HepG2 (cell line): Measurements from ENCODE around the gene WDR81. TPM values are rescaled to one million over a fixed set of nuclear protein-coding genes. Genes with fewer than 3 reads are reported as not detected.

Experiments used
- FOXO4 ChIP-seq: sonication (generic); formaldehyde crosslinking; conservative IDR thresholded peaks from 2 replicates; pipeline ENCODE4 v1.8.1; 2023; ENCODE audit warnings: missing genetic modification reagents
- MYPOP ChIP-seq: sonication (generic); formaldehyde crosslinking; IDR thresholded peaks from 2 replicates; pipeline ENCODE4 v1.8.1; 2023; ENCODE audit warnings: mild to moderate bottlenecking, moderate library complexity, missing genetic modification reagents
- ZNF646 ChIP-seq: sonication (generic); formaldehyde crosslinking; IDR thresholded peaks from 2 replicates; pipeline ENCODE4 v1.9.0; 2021; ENCODE audit warnings: mild to moderate bottlenecking, missing genetic modification reagents
- ZNF777 ChIP-seq: sonication (generic); formaldehyde crosslinking; IDR thresholded peaks from 2 replicates; pipeline ENCODE4 v1.4.0; 2020; ENCODE audit warnings: missing genetic modification reagents
- polyA plus RNA-seq, 8 experiments: library from polyadenylated mRNA; depleted of rRNA in 3 of 8; stranded (reverse) in 7 of 8; unstranded in 1 of 8; fragments of >200 nt; fragmentation: Illumina TruSeq in 4 of 8; extraction: Trizol in 4 of 8; gene quantifications; 2 replicates each; pipeline versions ENCODE4 v1.2.1 to v1.2.3, GENCODE V29; 2011 to 2016; ENCODE audit warnings: low read depth in 4 of 8, missing spikeins in 1 of 8, mixed read lengths in 1 of 8; ENCODE audit not compliant: insufficient read depth in 1 of 8
- total RNA-seq, 5 experiments: library from RNA; depleted of rRNA; stranded (reverse); fragments of >200 nt; fragmentation: Illumina TruSeq; extraction: Trizol; gene quantifications; 2 replicates each; pipeline ENCODE4 v1.2.3, GENCODE V29; 2016; ENCODE audit warnings: low read depth in 1 of 5

Gene WDR81
- total and polyA plus RNA-seq, 2 of the 13 experiments (the other 11 are each of a cell fraction or from before 2014, with no cell fraction given), result 9.1 to 16.7 TPM

GRCh38 chr17:1785930-1786329 is 61.4 kb downstream of the WDR81 start (continued):
- no peak for TF ChIP-seq FOXO4
- no peak for TF ChIP-seq ZNF777 (CRISPR knock-in tag)
- no peak for TF ChIP-seq MYPOP (CRISPR knock-in tag)
- TF ChIP-seq ZNF646 (CRISPR knock-in tag), result no peak
